Esophagus muscularis mucosa (tissue), 3 donors: Measurements from ENCODE around the gene IGFBP7.

ENCODE experiments used
- CTCF ChIP-seq, 3 experiments: fragments of 200-600 bp in 2 of 3; fragments of 450-650 bp in 1 of 3; sonication (generic) in 2 of 3; IDR thresholded peaks; one replicate each; pipeline ENCODE4 v1.5.1; 2017 to 2019; ENCODE audit warnings: antibody characterized with exemption in 3 of 3, mild to moderate bottlenecking in 2 of 3, moderate library complexity in 1 of 3
- POLR2A ChIP-seq: fragments of 450-650 bp; IDR thresholded peaks from one replicate; pipeline ENCODE4 v1.6.1; 2017; ENCODE audit warnings: antibody characterized with exemption, moderate library complexity, mild to moderate bottlenecking, low read depth
- POLR2AphosphoS5 ChIP-seq, 2 donors: sonication (generic); formaldehyde crosslinking; IDR thresholded peaks; one replicate each; pipeline ENCODE4 v1.6.1; 2017; ENCODE audit warnings: antibody characterized with exemption in 2 of 2

DNA sequence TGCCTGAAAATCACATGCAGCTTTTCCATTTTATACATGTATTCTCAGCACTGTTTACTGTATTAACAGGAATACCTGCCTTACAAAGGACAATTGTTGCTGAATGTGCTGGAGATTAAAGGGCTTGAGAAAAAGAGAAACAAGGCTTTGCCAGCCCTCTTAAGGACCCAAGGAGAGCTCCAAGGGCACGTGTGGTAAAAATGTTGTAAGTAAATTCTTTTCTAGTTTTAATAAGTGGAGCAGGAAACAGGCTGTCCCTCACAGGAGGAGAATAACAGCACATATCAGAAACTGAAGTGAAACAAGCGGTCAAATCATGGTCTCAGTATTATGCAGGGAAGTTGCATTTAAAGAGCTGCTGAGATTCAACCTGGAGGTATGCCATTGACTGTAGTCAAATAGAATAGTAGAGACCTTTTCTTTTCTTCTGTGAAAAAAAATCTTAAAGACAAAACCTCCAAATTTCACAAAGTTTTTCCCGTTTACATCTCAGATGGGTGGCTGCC lies 18.5 kb downstream of the IGFBP7 start:
- TF ChIP-seq CTCF (IDR thresholded peaks at IDR 0.05), result no peak
- TF ChIP-seq POLR2A, result no peak
- no peak for TF ChIP-seq POLR2AphosphoS5 (IDR thresholded peaks at IDR 0.05)
